Measurements from ENCODE around the gene COL27A1.
"Not testable (repeated sequence)": the region's sequence is repeated elsewhere in the genome, so short reads cannot be mapped to it uniquely, and the experiment has no call there.

The COL27A1 gene

DNA sequence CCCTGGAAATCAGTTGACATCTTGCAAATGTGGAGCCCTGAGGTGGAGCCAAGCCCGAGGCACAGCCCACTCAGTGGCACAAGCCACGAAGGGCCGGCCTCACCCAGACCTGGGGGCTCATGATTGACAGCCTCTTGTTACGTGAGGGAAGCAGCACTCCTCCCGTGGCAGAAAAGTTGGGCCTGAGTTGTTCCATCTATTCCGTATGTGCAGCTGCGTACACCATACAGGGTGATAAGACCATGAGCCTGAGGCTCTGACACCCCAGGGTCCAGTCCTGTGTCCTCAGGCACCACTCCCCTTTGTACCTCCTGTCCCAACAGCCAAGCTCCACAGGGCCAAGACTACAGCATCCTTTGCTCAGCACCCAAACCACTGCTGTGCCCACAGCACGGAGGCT, 172.4 kb downstream of the COL27A1 start:
- TF ChIP-seq, protein P1, sequence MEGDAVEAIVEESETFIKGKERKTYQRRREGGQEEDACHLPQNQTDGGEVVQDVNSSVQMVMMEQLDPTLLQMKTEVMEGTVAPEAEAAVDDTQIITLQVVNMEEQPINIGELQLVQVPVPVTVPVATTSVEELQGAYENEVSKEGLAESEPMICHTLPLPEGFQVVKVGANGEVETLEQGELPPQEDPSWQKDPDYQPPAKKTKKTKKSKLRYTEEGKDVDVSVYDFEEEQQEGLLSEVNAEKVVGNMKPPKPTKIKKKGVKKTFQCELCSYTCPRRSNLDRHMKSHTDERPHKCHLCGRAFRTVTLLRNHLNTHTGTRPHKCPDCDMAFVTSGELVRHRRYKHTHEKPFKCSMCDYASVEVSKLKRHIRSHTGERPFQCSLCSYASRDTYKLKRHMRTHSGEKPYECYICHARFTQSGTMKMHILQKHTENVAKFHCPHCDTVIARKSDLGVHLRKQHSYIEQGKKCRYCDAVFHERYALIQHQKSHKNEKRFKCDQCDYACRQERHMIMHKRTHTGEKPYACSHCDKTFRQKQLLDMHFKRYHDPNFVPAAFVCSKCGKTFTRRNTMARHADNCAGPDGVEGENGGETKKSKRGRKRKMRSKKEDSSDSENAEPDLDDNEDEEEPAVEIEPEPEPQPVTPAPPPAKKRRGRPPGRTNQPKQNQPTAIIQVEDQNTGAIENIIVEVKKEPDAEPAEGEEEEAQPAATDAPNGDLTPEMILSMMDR (IDR thresholded peaks at IDR 0.05; ENCODE audit: borderline replicate concordance, control extremely low read depth, extremely low read depth, insufficient read depth, missing control alignments), result no peak
- in situ Hi-C loops (cut with MboI; ENCODE audit: low sequenced_read_pairs, unreplicated experiment), result no loop called here
- peak; percentile 64 for DNase-seq (ENCODE audit: low spot score)

DNA sequence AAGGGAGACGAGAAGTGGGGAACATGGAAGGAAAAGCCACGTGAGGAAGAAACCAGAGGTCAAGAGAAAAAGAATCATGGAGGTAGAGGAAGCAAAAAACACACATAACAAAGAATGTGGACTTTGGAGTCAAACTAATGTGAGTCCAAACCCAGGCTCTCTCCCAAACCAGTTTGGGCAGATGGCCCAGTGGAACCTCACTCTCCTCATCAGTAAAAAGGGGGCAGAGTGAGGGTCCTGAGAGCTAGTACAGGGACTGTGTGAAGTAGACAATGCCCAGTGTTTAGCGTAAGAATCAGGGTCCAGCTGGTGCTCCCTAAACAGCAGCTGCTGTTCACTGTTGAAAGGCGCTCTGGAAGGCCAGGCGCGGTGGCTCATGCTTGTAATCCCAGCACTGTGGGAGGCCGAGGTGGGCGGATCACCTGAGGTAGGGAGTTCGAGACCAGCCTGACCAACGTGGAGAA, 173.1 kb downstream of the COL27A1 start:
- peak; percentile 59 for DNase-seq (ENCODE audit: low spot score)
- in situ Hi-C loops (cut with MboI; ENCODE audit: low sequenced_read_pairs, unreplicated experiment), result not testable (repeated sequence)

DNA sequence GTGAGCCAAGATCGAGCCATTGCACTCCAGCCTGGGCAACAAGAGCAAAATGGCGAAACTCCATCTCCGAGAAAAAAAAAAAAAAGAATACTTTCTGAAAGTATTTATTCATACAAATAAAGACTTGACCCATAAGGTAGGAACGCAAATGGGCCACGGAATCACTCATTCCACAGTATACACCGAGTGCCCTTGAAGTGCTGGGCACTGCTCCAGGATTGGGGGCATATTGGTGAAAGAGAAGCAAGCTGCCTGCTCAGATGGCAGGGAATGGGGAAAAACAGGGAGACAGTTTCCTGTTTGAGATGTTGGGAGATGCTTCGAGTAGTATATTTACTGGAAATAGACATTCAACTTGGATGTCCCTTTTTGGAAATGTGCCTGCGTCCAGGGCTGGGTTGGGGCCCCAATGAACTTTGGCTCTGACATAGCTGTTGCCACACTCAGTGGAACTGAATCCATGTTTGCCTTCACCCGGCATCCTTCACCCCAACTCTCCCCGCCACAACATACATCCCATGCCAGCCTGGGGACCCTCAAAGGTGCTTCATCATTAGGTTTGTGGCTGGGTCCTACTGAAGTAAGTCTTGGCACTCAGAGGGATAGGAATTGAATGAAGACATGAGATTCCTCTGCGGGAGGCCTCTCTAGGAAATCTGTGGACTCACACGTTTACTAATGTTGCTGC, 173.7 kb downstream of the COL27A1 start:
- in situ Hi-C loops (cut with MboI; ENCODE audit: low sequenced_read_pairs, unreplicated experiment); DNase-seq (ENCODE audit: low spot score): not testable (repeated sequence)

DNA sequence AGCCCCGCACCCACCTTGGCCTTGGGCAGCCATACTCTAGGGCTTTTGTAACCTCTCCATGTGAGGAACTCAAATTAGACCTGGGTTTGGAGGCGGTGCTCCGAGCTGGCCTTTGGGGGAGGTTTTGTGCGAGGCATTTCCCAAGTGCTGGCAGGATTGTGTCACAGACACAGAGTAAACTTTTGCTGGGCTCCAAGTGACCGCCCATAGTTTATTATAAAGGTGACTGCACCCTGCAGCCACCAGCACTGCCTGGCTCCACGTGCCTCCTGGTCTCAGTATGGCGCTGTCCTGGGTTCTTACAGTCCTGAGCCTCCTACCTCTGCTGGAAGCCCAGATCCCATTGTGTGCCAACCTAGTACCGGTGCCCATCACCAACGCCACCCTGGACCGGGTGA, 174.3 kb downstream of the COL27A1 start, which contains the start of gene ORM2:
Gene ORM2, plus strand, starts transcription at position 245 of the 398 bp plus-strand sequence. Its CDS starts 36 bp downstream, at position 281.
- in situ Hi-C loops (cut with MboI; ENCODE audit: low sequenced_read_pairs, unreplicated experiment); DNase-seq (ENCODE audit: low spot score): not testable (repeated sequence)

DNA sequence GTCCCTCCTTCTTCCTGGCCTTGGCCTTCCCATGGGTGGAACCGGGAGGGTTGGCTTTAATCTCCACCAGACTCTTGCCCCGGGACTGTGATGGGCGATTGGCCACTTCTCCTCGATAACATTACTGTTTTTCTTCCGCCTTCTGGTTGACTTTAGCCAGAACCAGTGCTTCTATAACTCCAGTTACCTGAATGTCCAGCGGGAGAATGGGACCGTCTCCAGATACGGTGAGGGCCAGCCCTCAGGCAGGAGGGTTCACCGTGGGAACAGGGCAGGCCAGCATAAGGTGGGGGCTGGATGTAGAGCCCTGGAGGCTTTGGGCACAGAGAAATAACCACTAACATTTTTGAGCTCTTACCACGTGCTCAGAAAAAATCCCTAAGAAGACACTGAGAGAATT, 175.3 kb downstream of the COL27A1 start:
- TF ChIP-seq, protein P1 (IDR thresholded peaks at IDR 0.05; ENCODE audit: borderline replicate concordance, control extremely low read depth, extremely low read depth, insufficient read depth, missing control alignments), result no peak
- in situ Hi-C loops (cut with MboI; ENCODE audit: low sequenced_read_pairs, unreplicated experiment), result no loop called here

DNA sequence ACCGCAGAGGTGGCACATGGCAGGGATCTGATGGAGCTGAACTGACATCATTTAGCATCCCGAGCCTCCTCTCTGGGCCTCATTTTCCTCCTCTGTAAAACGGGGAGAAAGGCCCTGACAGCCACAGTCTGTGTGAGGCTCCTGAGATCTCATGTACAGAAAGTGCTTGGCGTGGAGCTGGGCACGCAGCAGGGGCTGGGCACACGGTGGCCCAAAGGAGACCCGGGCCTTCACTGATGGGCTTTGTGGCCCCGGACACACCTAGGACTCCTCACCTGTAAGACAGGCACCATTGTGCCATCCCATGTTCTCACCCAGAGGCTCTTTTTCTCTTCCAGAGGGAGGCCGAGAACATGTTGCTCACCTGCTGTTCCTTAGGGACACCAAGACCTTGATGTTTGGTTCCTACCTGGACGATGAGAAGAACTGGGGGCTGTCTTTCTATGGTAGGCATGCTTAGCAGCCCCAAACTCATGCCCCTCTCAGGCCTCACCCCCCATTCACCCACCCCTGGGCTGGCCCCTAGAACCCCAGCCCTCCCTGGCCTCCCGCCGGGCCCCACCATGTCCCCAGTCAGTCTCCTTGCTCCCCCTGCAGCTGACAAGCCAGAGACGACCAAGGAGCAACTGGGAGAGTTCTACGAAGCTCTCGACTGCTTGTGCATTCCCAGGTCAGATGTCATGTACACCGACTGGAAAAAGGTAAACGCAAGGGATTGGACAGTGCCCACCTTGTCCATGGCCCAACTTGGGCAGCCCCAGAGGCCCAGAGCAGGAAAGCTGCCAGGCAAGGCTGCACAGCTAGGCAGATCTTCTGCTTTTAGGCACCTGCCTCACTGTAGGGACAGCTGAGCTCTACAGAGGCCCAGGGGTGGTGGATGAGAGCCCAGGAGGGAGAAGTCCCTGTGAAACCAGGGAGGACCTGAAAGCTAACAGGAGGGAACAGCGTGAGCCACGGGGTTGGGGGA, 176.2 kb downstream of the COL27A1 start:
- DNase-seq (ENCODE audit: low spot score), result not testable (repeated sequence)

More for the DNA sequence above, 175.3 kb downstream of the COL27A1 start:
- DNase-seq (ENCODE audit: low spot score), result no peak

DNA sequence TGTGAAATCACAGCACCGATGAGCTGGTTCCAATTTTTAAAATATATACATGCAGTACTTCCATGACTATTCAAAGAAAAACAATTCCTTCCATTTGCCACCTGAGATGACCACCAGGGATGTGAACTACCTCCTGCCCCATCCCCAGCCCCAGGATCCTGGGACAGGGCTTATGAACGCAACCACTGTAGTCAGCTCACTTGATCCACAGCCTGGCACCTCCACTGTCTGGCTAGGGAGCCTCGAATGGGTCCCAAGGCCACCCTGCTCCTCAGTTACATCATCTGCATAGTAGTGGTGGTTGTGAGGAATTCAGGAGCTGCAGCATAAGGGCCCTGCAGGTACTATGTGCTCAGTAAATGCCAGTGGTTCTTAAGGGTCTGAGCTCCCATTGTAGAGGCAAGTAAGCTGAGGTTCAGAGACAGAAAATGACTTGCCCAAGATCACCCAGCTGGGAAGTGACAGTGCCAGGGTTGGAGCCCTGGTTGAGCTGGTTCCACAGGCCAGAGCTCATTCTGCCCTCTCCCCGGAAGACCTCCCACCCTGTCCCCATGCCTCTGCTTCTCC, 177.2 kb downstream of the COL27A1 start:
- in situ Hi-C loops (cut with MboI; ENCODE audit: low sequenced_read_pairs, unreplicated experiment); DNase-seq (ENCODE audit: low spot score): not testable (repeated sequence)

More for the DNA sequence above, 176.2 kb downstream of the COL27A1 start:
- in situ Hi-C loops (cut with MboI; ENCODE audit: low sequenced_read_pairs, unreplicated experiment), result not testable (repeated sequence)

DNA sequence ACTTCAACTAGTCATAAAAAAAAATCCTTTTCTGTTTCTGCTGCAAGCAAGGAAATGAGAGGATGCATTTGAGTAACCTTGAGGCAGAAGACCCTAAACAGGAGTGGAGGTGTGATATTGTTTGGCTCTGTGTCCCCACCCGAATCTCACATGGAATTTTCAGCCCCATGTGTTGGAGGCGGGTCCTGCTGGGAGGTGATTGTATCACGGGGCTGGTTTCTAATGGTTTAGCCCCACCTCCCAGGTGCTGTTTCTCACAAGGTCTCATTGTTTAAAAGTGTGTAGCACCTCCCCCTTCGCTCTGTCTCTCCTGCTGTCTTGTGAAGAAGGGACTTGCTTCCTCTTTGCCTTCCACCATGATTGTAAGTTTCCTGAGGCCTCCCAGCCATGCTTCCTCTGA, 178.4 kb downstream of the COL27A1 start:
- DNase-seq (ENCODE audit: low spot score); in situ Hi-C loops (cut with MboI; ENCODE audit: low sequenced_read_pairs, unreplicated experiment): not testable (repeated sequence)

DNA sequence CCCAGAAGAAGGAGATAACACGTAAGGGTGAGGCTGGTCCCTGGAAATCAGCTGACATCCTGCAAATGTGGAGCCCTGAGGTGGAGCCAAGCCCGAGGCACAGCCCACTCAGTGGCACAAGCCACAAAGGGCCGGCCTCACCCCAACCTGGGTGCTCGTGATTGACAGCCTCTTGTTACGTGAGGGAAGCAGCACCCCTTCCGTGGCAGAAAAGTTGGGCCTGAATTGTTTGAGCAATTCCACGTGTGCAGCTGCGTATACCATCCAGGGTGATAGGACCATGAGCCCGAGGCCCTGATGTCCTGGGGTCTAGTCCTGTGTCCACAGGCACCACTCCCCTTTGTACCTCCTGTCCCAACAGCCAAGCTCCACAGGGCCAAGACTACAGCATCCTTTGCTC, 179.2 kb downstream of the COL27A1 start:
- no peak for DNase-seq (ENCODE audit: low spot score)
- in situ Hi-C loops (cut with MboI; ENCODE audit: low sequenced_read_pairs, unreplicated experiment), result no loop called here
- TF ChIP-seq, protein P1 (IDR thresholded peaks at IDR 0.05; ENCODE audit: borderline replicate concordance, control extremely low read depth, extremely low read depth, insufficient read depth, missing control alignments), result no peak
